Right atrium auricular region (tissue), 2 donors: ENCODE data around the gene ZNF185. TPM values are rescaled to one million over a fixed set of nuclear protein-coding genes. Genes with fewer than 3 reads are reported as not detected.

Experiments used
- DNase-seq: peaks from one replicate; pipeline ENCODE4 v3.0.0-alpha.2; 2019; ENCODE audit warnings: low spot score
- H3K27ac ChIP-seq, 2 donors: fragments of 200-600 bp; sonication (generic); 1 replicate in 1 of 2; 2 replicates in 1 of 2; pipeline ENCODE4 v1.5.1; 2016 to 2019
- H3K27me3 ChIP-seq, 2 donors: fragments of 200-600 bp; sonication (generic); one replicate each; pipeline versions ENCODE4 v1.5.1 to v1.6.0; 2017 to 2019
- H3K36me3 ChIP-seq: fragments of 200-600 bp; sonication (generic); one replicate; pipeline ENCODE4 v1.5.1; 2016
- H3K4me1 ChIP-seq, 2 donors: fragments of 200-600 bp; sonication (generic); one replicate each; pipeline versions ENCODE4 v1.5.1 to v1.6.0; 2017 to 2019
- H3K4me3 ChIP-seq, 2 donors: fragments of 200-600 bp; sonication (generic); 1 replicate in 1 of 2; 2 replicates in 1 of 2; pipeline ENCODE4 v1.5.1; 2017 to 2019; ENCODE audit warnings: mild to moderate bottlenecking in 1 of 2, moderate library complexity in 1 of 2
- H3K9me3 ChIP-seq, 2 donors: fragments of 200-600 bp; sonication (generic); one replicate each; pipeline ENCODE4 v1.5.1; 2019
- CTCF ChIP-seq, 2 donors: fragments of 200-600 bp; sonication (generic); IDR thresholded peaks; one replicate each; pipeline ENCODE4 v1.5.1; 2019; ENCODE audit warnings: antibody characterized with exemption in 2 of 2
- total RNA-seq, 2 donors: library from RNA; depleted of rRNA; stranded (reverse); fragments of >200 nt; gene quantifications; one replicate each; pipeline ENCODE4 v1.1.0, GENCODE V29; 2016

The ZNF185 gene
- total RNA-seq, 2 donors from 2014 or later = 1.3 to 2.0 TPM

GRCh38 chrX:152913910-152914309 is 16.0 kb downstream of the ZNF185 start:
- Histone ChIP-seq H3K27me3 (no peaks in the 10 kb centered on the region), H3K27ac (no peak overlapping the region), H3K4me3 (no peak overlapping the region), H3K9me3 (no peaks in the 10 kb centered on the region), H3K36me3 (no peaks in the 10 kb centered on the region), H3K4me1 (no peaks in the 10 kb centered on the region)
- no peak for DNase-seq
- TF ChIP-seq CTCF (IDR thresholded peaks at IDR 0.05) = no peak

GRCh38 chrX:152915541-152916241 is 17.8 kb downstream of the ZNF185 start:
- Histone ChIP-seq H3K4me1 (no peaks in the 10 kb centered on the region), H3K4me3 (no peak overlapping the region), H3K27ac (no peak overlapping the region), H3K9me3 (no peaks in the 10 kb centered on the region), H3K27me3 (no peaks in the 10 kb centered on the region), H3K36me3 (no peaks in the 10 kb centered on the region)
- DNase-seq = no peak
- TF ChIP-seq CTCF (IDR thresholded peaks at IDR 0.05) = peak in 1 of 2 donors; percentile 50

- Histone ChIP-seq H3K4me1 (no peaks in the 10 kb centered on the region), H3K27me3 (no peaks in the 10 kb centered on the region), H3K4me3 (no peak overlapping the region), H3K27ac (no peak overlapping the region), H3K9me3 (no peaks in the 10 kb centered on the region), H3K36me3 (no peaks in the 10 kb centered on the region)
- TF ChIP-seq CTCF (IDR thresholded peaks at IDR 0.05) = no peak
- no peak for DNase-seq
Observed at GRCh38 chrX:152917656-152918579, 20.1 kb downstream of the ZNF185 start.

DNA sequence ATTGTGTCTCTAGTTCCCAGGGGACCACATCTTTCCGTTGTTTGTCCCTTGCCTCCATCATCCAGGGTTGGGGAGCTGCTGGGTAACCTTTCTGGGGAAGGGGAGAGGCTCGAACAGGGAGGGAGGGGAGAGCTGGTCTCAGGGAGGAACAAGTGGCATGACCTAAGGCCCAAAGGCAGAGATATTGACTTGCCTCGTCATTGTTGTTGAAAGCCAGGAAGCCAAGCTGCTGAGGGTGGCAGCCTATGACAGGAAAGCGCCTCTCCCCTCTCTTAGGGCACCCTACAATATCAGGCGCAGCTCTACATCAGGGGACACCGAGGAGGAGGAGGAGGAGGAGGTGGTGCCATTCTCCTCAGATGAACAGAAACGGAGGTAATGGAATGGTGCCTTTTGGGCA is 20.8 kb downstream of the ZNF185 start:
- no peaks in the 10 kb centered on the region for H3K9me3 ChIP-seq
- no peak overlapping the region for H3K4me3 ChIP-seq
- no peaks in the 10 kb centered on the region for H3K27me3 ChIP-seq
- no peaks in the 10 kb centered on the region for H3K36me3 ChIP-seq
- no peaks in the 10 kb centered on the region for H3K4me1 ChIP-seq
- no peak overlapping the region for H3K27ac ChIP-seq
- TF ChIP-seq CTCF (IDR thresholded peaks at IDR 0.05) = no peak
- DNase-seq = no peak

- H3K27me3 ChIP-seq = no peaks in the 10 kb centered on the region
- H3K9me3 ChIP-seq = no peaks in the 10 kb centered on the region
- DNase-seq = no peak
- H3K4me1 ChIP-seq = no peaks in the 10 kb centered on the region
- no peak overlapping the region for H3K27ac ChIP-seq
- H3K4me3 ChIP-seq = no peak overlapping the region
- H3K36me3 ChIP-seq = no peaks in the 10 kb centered on the region
- TF ChIP-seq CTCF (IDR thresholded peaks at IDR 0.05) = no peak
Observed at GRCh38 chrX:152923599-152923998, 25.7 kb downstream of the ZNF185 start.
